ENCODE results near the gene GBF1. TPM values are rescaled to one million over a fixed set of nuclear protein-coding genes. Genes with fewer than 3 reads are reported as not detected.

Gene GBF1
- polyA plus RNA-seq, 3 donors, result 4.2 to 17.4 (median 11.9) TPM

- H3K9ac ChIP-seq (ENCODE audit: insufficient read depth, low read length, poor library complexity, severe bottlenecking), result no peak overlapping the region
- 4% methylated on average over 26 of the region's 28 CpGs for WGBS (ENCODE audit: insufficient coverage)
- H3K4me3 ChIP-seq (replicated peaks in 1 of 3; ENCODE audit: low read depth in 2 of 3, low read length in 3 of 3), result peak overlapping the region; percentile 68 to 96 (median 82)
- peak; percentile 86 for TF ChIP-seq CTCF (IDR thresholded peaks at IDR 0.05)
- H2AFZ ChIP-seq (ENCODE audit: insufficient read depth, low read depth, low read length, poor library complexity, severe bottlenecking), result peak overlapping the region; percentile 90
- peak overlapping the region in 1 of 2 donors; percentile 70 for H3K27ac ChIP-seq (ENCODE audit: low read depth in 1 of 2, low read length in 2 of 2)
- H3K4me2 ChIP-seq (replicated peaks; ENCODE audit: extremely low read depth, low read length, poor library complexity, severe bottlenecking), result peak overlapping the region; percentile 98
- Mint-ChIP-seq H3K27ac (peak overlapping the region in 5 of 7 donors; percentile 14 to 54 (median 33)), H3K27me3 (ENCODE audit: low read depth in 3 of 3) (peaks cover 16 to 23% (median 18%) of the 10 kb centered on the region in 3 donors), H3K36me3 (peaks cover 30 to 38% of the 10 kb centered on the region in 2 donors), H3K9me3 (peaks cover 0 to 7% (median 4%) of the 10 kb centered on the region in 7 donors), H3K4me1 (peaks cover 34% of the 10 kb centered on the region), H3K4me3 (peak overlapping the region; percentile 93 to 97)
- peaks cover 11 to 17% of the 10 kb centered on the region in 2 donors for H3K27me3 ChIP-seq (ENCODE audit: control insufficient read depth in 2 of 2, insufficient read depth in 2 of 2, low read length in 2 of 2)
- peaks cover 18% of the 10 kb centered on the region for H3K79me2 ChIP-seq (ENCODE audit: insufficient read depth, low read length)
- peaks cover 31% of the 10 kb centered on the region for H4K20me1 ChIP-seq (ENCODE audit: insufficient read depth, low read length)
- no peaks in the 10 kb centered on the region for H3K9me3 ChIP-seq (replicated peaks in 1 of 2; ENCODE audit: control insufficient read depth in 1 of 2, insufficient read depth in 1 of 2, low read length in 2 of 2)
- intact Hi-C loops (cut with micrococcal nuclease), result loop anchor here in 1 of 2 donors (5.0 kb wide), 1 partner anchor 40 kb away; no protein-coding TSS in a partner anchor
- DNase-seq, result peak; percentile 76 to 81 (median 79)
- peaks cover 21 to 22% of the 10 kb centered on the region in 2 donors for H3K36me3 ChIP-seq (replicated peaks in 1 of 2; ENCODE audit: control insufficient read depth in 1 of 2, insufficient read depth in 2 of 2, low read length in 2 of 2)
- peaks cover 33 to 41% of the 10 kb centered on the region in 2 donors for H3K4me1 ChIP-seq (ENCODE audit: control insufficient read depth in 1 of 2, insufficient read depth in 2 of 2, low read length in 2 of 2)
These were observed 177.3 kb downstream of the GBF1 start for GRCh38 chr10:102422545-102423129.

- Histone ChIP-seq H3K4me1 (ENCODE audit: control insufficient read depth in 1 of 2, insufficient read depth in 2 of 2, low read length in 2 of 2) (peaks cover 33 to 41% of the 10 kb centered on the region in 2 donors), H3K9me3 (replicated peaks in 1 of 2; ENCODE audit: control insufficient read depth in 1 of 2, insufficient read depth in 1 of 2, low read length in 2 of 2) (no peaks in the 10 kb centered on the region), H3K27ac (ENCODE audit: low read depth in 1 of 2, low read length in 2 of 2) (no peak overlapping the region), H2AFZ (ENCODE audit: insufficient read depth, low read depth, low read length, poor library complexity, severe bottlenecking) (no peak overlapping the region), H3K27me3 (ENCODE audit: control insufficient read depth in 2 of 2, insufficient read depth in 2 of 2, low read length in 2 of 2) (peaks cover 6 to 9% of the 10 kb centered on the region in 2 donors), H3K9ac (ENCODE audit: insufficient read depth, low read length, poor library complexity, severe bottlenecking) (no peak overlapping the region), H3K4me3 (replicated peaks in 1 of 3; ENCODE audit: low read depth in 2 of 3, low read length in 3 of 3) (peak overlapping the region in 1 of 3 experiments; percentile 96), H3K79me2 (ENCODE audit: insufficient read depth, low read length) (peaks cover 18% of the 10 kb centered on the region), H3K36me3 (replicated peaks in 1 of 2; ENCODE audit: control insufficient read depth in 1 of 2, insufficient read depth in 2 of 2, low read length in 2 of 2) (peaks cover 21 to 22% of the 10 kb centered on the region in 2 donors), H4K20me1 (ENCODE audit: insufficient read depth, low read length) (peaks cover 31% of the 10 kb centered on the region), H3K4me2 (replicated peaks; ENCODE audit: extremely low read depth, low read length, poor library complexity, severe bottlenecking) (peak overlapping the region; percentile 98)
- peaks cover 34% of the 10 kb centered on the region for H3K4me1 Mint-ChIP-seq
- WGBS (ENCODE audit: insufficient coverage), result 98% methylated on average over 13 of the region's 13 CpGs
- H3K36me3 Mint-ChIP-seq, result peaks cover 30 to 38% of the 10 kb centered on the region in 2 donors
- no peak for DNase-seq
- peak overlapping the region in 1 of 7 donors; percentile 71 for H3K27ac Mint-ChIP-seq
- intact Hi-C loops (cut with micrococcal nuclease), result loop anchor here in 1 of 2 donors (5.0 kb wide), 1 partner anchor 39 kb away; no protein-coding TSS in a partner anchor
- peaks cover 0 to 7% (median 4%) of the 10 kb centered on the region in 7 donors for H3K9me3 Mint-ChIP-seq
- TF ChIP-seq CTCF (IDR thresholded peaks at IDR 0.05), result no peak
- H3K27me3 Mint-ChIP-seq (ENCODE audit: low read depth in 3 of 3), result peaks cover 9 to 15% (median 9%) of the 10 kb centered on the region in 3 donors
- no peak overlapping the region for H3K4me3 Mint-ChIP-seq
These were observed 178.1 kb downstream of the GBF1 start for GRCh38 chr10:102423372-102423968.

Measured in CD14-positive monocyte (primary cell).